NCI-H748 treated with DMSO at 0.1 percent for 48 hours (cell line): ENCODE data around the gene NOS1.

Experiments used
- DNase-seq: peaks from one replicate; lab custom pipeline; 2025; lab: John Stamatoyannopoulos, UW

The NOS1 gene

GRCh38 chr12:117330441-117331113, 30.8 kb downstream of the NOS1 start:
- DNase-seq: no peak

GRCh38 chr12:117329756-117330155, 31.7 kb downstream of the NOS1 start:
- no peak for DNase-seq

DNA sequence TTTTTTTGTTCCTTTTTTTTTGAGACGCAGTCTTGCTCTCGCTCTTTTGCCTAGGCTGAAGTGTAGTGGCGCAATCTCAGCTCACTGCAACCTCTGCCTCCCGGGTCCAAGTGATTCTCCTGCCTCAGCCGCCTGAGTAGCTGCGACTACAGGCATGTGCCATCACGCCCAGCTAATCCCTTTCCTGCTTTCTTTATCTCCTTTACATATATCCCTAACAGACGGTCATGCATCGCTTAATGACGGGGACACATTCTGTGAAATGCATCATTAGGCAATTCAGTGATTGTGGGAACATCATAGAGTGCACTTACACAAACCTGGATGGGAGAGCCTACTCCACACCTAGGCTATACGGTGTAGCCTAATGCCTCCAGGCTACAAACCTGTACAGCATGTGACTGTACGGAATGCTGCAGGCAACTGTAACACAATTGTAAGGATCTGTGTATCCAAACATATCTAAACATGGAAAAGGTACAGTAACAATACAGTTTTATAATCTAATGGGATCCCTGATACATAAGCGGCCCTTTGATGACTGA, 32.8 kb downstream of the NOS1 start:
- DNase-seq: no peak

- DNase-seq: no peak
Observed at GRCh38 chr12:117322428-117322827, 39.0 kb downstream of the NOS1 start.

GRCh38 chr12:117321572-117321971, 39.9 kb downstream of the NOS1 start:
- no peak for DNase-seq

GRCh38 chr12:117318591-117318990, 42.8 kb downstream of the NOS1 start:
- no peak for DNase-seq

DNA sequence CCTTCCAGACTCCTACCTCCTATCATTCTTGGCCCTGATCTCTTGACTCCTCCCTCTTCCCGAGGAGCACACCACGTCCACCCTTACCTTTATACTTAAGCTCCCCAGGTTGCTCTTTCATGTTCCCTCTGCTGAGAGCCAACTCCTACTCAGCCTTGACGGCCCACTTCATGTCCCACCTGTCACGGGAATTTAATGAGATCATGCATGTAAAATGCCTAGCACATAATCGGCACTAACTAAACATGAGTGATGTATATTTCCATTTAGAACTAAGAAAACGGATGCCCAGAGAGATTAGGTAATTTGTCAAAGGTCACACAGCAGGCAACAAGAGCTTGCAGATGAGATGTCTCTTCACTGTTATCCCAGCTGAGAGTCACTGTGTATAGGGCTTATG, 45.1 kb downstream of the NOS1 start:
- DNase-seq: no peak

GRCh38 chr12:117313926-117314325, 47.5 kb downstream of the NOS1 start:
- no peak for DNase-seq

GRCh38 chr12:117312770-117313169, 48.7 kb downstream of the NOS1 start:
- no peak for DNase-seq

GRCh38 chr12:117309276-117309925, 52.0 kb downstream of the NOS1 start:
- no peak for DNase-seq

DNA sequence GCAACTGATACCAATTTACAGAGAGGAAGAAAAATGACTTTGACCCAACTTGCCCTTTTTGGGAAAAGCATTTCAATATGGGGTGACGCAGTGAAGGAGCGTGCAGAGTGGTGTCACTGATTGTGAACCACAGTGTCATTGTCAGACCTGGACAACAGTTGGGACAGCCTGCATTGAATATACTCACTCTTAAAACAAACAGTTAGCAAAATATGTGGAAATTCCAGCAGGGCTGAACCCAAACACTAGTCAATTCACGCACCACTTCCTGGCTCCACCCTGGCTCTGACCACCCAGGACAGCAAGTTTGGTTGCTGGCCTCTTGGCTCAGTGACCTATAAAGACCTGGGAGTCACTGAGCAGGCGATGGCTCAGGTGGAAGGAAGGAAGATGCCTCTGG, 61.3 kb downstream of the NOS1 start:
- DNase-seq: no peak

GRCh38 chr12:117298648-117299225, 62.7 kb downstream of the NOS1 start:
- DNase-seq: no peak

GRCh38 chr12:117298191-117298590, 63.2 kb downstream of the NOS1 start:
- DNase-seq: no peak

GRCh38 chr12:117294189-117294603, 67.2 kb downstream of the NOS1 start:
- DNase-seq: no peak

GRCh38 chr12:117293510-117293909, 67.9 kb downstream of the NOS1 start:
- DNase-seq: no peak

DNA sequence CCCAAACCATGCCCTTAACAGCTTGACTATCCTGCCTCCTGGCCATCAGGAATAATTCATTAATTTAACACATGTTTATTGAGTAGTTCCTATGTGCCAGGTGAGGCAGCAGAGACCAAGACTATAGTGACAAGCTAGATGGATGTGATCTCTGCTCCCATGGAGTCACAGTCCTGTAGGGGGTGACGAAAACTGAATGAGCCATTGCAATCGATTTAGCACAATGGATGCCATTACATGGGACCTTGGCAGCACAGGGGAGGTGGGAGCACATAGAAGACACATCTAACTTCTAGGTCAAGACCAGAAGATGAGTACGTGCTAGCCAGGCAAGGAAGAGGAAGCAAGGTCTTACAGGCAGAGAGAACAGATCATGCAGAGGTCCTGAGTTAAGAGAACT, 68.7 kb downstream of the NOS1 start:
- no peak for DNase-seq

GRCh38 chr12:117284140-117284539, 77.3 kb downstream of the NOS1 start:
- DNase-seq: no peak

DNA sequence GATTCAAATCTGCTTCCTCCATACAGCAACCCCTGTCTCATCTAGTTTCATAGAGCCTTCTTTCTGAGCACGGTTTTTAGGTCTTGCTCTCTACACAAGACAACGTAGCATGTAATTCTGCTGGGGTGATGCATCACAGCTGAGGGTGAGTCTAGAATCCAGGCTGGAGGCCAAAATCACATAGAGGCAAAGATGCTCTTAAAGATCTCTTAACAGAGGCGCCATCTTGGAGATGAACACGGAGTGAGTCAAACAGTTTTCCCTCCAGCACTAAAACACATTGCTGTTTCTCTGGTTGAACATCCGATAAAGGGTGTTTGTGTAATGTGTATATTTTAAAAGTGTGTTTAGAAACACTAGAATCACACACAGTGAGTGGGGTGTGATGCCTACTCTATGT, 78.9 kb downstream of the NOS1 start:
- DNase-seq: no peak

DNA sequence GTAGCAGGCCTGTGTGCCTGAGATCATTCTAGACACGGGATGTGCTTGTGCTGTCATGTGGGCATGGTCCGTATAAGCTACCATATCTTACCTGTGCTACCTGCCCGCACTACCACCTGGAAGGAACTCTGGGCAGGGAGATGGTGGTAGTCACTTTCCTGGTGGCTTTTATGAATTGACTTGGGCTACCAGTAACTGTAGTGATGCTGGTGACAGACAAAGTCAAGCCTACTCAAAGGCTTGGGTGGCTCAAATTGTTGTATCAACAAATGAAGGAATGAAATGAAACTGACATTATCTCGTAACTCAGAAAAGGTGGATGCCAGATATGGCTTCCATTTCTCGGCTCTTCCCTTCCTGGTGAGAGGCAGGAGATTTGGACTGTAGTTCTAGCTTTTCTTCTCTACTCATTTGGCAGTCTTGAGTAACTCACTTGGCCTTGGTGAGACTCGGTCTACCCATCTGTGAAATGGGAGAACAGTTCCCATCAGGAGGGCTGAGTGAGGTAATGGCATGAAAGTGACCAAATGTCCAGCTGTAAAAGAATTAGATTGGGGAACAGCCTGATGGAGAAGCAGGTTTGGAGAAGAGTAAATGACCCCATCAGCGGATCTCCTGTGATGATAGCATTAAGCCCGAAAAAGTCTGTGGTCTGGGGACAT, 81.3 kb downstream of the NOS1 start:
- no peak for DNase-seq

- DNase-seq: no peak
Observed at GRCh38 chr12:117279606-117280005, 81.8 kb downstream of the NOS1 start.

- no peak for DNase-seq
Observed at GRCh38 chr12:117277875-117278274, 83.6 kb downstream of the NOS1 start.

GRCh38 chr12:117273091-117273490, 88.3 kb downstream of the NOS1 start:
- no peak for DNase-seq

DNA sequence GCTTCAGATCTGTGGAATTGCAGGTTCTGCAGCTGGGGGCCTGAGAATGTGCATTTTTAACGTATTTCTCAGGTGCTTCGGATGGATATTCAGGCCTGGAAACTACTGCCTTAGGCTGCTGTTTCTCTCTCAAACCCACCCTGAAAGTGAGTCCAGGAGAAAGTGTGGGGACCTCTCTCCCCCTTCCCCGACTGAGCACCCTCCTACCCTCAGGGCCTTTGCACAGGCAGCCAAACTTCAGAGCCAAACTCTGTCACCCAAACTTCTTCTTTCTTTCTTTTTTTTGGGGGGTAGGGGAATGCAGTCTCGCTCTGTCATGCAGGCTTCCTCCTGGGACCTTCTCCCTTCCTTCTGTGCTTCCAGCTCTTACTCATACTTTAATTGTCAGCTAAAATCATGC, 88.7 kb downstream of the NOS1 start:
- DNase-seq: no peak
